GM19240 (cell line): ENCODE results near the gene ZNF341.
"Not testable (repeated sequence)": the region's sequence is repeated elsewhere in the genome, so short reads cannot be mapped to it uniquely, and the experiment has no call there.

Experiments
- DNase-seq: peaks from one replicate; pipeline ENCODE4 v3.0.0; 2011; ENCODE audit warnings: low spot score; ENCODE audit not compliant: insufficient read length

Gene ZNF341

GRCh38 chr20:33731693-33732165 lies at the start of gene ZNF341:
Gene ZNF341, plus strand, starts transcription at chr20:33731996. Its CDS starts 26 bp downstream, at chr20:33732022.
- DNase-seq: peak; percentile 43

DNA sequence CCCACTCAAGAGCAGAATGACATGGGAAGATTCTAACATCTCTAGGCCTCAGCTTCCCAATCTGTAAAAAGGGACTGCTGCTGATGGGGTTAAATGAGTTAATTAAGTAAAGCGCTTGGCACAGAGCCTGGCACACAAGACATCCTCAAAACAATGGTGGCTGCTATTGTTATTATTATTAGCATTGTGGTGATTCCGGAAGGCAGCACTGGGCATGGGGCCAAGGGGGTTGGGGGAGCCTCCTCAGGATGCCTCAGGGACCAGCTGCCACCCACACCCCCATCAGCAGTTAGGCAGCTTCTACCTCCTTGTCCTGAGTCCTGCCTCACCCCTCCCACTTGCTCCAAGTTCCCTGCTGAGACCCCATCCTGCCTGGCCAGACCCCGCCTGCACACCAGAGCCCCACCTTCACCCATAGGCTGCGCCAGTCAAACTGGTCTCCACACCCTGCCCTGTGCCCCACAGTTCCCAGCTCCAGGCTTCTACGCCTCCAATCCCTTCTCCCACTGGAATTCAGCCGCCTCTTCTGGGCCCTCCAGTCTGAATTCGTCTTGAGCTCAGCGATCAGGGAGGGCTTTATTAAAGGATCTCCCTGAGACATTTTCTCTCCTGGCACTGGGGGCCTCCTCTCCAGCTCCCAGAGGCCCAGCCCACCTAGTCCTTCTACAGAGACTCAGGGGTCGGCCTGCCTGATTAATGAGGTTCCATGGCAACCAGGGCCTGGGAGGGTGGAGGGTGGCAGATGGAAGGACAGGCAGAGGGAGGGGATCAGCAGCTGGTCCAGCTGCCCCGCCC lies 47.1 kb upstream of the ZNF341 start:
- DNase-seq: no peak

DNA sequence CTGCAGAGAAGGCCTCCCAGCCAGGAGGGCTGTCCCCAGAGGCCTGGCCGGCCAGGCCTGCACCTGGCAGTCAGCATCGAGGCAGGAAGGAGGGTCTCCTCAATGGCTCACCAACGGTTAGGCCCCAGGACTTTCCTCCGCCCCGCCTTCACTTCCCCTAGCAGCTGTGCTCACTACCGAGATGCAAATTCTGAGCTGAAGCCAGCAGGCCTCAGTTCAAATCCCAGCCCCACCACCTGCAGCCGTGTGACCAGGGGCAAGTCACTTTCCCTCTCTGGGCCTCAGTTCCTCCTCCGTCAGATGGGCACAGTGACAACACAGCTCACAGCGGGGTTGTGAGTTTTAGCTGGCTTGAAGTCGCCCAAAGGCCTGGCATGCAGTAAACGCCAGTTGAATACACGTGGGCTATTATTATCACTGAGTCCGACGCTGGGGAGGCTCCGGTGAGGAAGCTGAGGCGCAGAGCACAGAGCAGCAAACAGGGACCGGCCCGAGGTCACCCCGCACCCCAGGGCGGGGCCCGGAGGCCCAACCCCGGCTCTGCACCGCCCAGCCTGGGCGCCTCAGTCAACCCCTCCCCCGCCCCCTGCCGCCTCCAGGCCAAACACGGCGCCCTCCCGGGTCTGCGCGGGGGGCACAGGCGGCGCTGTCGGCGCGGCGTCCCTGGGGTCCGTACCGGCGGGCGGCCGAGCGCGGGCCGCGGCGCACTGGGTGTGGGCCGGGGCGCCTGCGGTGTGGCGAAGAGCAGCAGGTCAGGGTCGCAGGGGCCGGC lies 46.3 kb upstream of the ZNF341 start:
- DNase-seq: peak; percentile 73

GRCh38 chr20:33686100-33686983 lies 45.5 kb upstream of the ZNF341 start, which contains the start of gene E2F1:
Gene E2F1, minus strand, starts transcription at chr20:33686385. Its CDS starts 121 bp downstream, at chr20:33686264.
- peak; percentile 98 for DNase-seq

DNA sequence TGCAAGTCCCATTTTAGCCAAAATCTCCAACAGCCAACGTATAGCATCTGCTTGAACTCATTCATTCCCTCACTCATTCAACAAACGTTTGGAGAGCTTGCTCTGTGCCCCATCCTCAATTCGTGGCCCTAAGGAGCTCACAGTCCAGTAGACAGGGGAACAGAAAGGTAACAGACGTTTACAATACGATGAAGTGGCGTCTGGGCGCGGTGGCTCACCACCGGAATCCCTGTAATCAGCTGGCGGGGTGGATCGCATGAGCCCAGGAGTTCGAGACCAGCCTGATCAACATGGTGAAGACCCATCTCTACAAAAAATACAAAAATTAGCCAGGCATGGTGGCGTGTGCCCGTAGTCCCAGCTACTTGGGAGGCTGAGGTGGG lies 44.8 kb upstream of the ZNF341 start:
- no peak for DNase-seq

- no peak for DNase-seq
These were observed 44.4 kb upstream of the ZNF341 start for GRCh38 chr20:33687370-33687915.

GRCh38 chr20:33687993-33688937 lies 43.5 kb upstream of the ZNF341 start:
- no peak for DNase-seq

GRCh38 chr20:33688938-33689424 lies 42.8 kb upstream of the ZNF341 start:
- DNase-seq: no peak

GRCh38 chr20:33689493-33689892 lies 42.3 kb upstream of the ZNF341 start:
- DNase-seq: no peak

- DNase-seq: no peak
These were observed 41.8 kb upstream of the ZNF341 start for GRCh38 chr20:33689973-33690372.

DNA sequence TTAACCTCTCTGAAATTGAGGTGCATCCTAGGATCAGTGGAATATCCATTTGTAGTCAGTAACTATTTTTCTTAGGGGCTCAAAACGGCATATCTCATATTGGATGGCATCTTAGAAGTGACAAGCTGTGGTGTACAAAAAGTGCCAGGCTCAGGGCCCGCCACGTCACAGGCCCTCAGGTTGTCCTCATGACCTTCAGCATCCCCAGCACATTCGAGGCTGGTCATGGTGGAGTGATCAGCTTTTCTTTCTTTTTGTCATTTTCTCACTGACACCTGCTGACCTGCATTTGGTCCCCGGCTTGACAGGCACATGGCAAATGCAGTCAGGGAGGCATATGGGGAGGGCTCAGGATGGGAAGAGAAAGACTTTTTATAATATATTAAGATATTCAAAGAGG lies 38.5 kb upstream of the ZNF341 start:
- DNase-seq: no peak

DNA sequence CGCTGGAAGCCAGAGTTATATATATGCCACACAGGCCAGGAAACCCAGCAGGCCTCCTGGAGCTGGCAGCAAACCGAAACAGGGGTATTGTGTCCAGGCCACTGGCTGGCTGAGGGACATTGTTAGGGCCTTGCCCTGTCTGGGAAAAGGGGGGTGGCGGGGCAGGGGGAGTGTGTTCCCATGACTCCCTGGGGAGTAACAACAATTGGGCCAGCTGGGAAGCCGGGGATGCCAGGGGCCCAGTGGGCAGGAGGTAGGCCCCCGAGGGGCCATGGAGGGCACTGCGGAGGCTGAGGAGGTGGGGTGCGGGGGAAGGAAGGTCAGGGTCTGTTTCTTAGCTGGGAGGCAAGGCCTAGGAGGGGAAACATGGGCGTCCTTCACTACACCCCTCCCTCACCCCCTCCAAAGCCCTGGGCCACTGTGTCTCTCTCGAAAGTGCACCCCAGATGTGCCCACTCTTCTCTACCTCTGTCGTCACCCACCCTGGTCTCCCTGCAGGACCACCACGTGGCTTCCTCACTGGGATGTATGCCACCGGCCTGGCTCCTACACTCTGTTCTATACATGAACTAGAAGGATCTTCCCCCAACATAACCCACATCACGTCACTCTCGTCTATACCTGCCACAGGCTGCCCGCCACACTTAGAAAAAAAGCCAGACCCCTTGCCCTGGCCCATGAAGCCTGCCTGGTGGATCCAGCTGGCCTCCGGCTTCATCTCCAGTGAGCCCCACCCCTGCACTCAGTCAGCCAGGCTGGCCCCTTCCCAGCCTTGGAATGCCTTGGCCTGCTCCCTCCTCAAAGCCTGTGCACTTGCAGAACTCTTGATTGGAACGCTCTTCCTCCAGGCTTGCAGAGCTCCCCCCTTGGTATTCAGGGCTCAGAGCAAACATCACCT lies 37.8 kb upstream of the ZNF341 start:
- no peak for DNase-seq

- DNase-seq: no peak
These were observed 37.2 kb upstream of the ZNF341 start for GRCh38 chr20:33694639-33695012.

DNA sequence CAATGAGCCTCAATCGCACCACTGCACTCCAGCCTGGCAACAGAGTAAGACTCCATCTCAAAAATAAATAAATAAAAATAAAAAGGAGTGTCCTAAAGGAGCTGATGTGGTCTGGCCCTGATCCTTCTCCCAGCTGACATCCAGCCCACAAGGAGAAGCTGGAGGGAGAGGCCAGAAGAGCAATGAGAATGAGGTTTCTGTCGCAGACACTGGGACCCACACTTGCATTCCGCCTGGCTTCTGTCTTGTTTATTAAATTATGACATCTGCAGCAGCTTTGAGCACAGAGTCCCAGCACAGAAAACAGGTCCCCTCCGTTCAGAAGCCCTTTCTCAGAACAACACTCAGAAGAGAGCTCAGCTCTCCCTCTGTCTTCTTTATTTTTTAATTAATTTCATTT lies 35.3 kb upstream of the ZNF341 start:
- DNase-seq: no peak

DNA sequence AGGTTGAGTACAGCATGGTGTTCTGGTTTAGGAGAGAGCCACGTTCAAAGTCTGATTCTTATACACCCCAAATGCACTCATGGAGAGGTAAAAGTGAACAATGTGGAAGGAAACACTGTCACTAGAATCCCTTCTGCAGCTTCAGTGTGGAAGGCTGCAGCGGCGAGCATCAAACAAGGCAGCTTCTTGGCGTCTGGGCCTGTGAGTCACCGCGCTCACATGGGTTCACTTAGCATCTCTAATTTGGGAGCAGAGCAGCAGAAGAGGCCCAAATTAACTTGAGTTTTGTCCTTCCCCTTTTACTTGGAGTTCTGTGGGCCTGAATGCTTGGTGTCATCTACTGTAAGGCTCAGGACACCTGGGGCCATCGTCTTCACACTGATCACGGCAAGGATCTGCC lies 34.7 kb upstream of the ZNF341 start:
- DNase-seq: no peak

GRCh38 chr20:33698966-33699365 lies 32.8 kb upstream of the ZNF341 start:
- not testable (repeated sequence) for DNase-seq

DNA sequence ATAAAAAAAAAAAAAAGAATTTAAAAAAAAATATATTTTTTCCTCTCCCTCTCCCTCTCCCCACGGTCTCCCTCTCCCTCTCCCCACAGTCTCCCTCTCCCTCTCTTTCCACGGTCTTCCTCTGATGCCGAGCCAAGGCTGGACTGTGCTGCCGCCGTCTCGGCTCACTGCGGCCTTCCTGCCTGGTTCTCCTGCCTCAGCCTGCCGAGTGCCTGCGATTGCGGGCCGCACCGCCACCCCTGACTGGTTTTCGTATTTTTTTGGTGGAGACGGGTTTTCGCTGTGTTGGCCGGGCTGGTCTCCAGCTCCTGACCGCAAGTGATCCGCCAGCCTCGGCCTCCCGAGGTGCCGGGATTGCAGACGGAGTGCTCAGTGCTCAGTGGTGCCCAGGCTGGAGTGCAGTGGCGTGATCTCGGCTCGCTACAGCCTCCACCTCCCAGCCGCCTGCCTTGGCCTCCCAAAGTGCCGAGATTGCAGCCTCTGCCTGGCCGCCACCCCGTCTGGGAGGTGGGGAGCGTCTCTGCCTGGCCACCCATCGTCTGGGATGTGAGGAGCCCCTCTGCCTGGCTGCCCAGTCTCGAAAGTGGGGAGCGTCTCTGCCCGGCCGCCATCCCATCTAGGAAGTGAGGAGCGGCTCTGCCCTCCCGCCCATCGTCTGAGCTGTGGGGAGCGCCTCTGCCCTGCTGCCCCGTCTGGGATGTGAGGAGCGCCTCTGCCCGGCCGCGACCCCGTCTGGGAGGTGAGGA lies 30.9 kb upstream of the ZNF341 start:
- not testable (repeated sequence) for DNase-seq
